Fibroblast of villous mesenchyme (primary cell): Measurements from ENCODE around the gene SCART1. TPM values are rescaled to one million over a fixed set of nuclear protein-coding genes. Genes with fewer than 3 reads are reported as not detected.
"Not testable (repeated sequence)": the region's sequence is repeated elsewhere in the genome, so short reads cannot be mapped to it uniquely, and the experiment has no call there.

Experiments
- DNase-seq: peaks from one replicate; pipeline ENCODE4 v3.0.0-alpha.2; 2010; ENCODE audit warnings: low read depth
- H3K4me3 ChIP-seq: 2 replicates; pipeline ENCODE4 v1.5.1; 2011; ENCODE audit warnings: low read depth, mild to moderate bottlenecking, low read length
- CTCF ChIP-seq: IDR thresholded peaks from 2 replicates; pipeline ENCODE4 v1.5.1; 2012; ENCODE audit warnings: low read depth, mild to moderate bottlenecking, low read length; ENCODE audit not compliant: insufficient read depth
- total RNA-seq: library from RNA; depleted of rRNA; stranded (reverse); fragments of >200 nt; gene quantifications from 2 replicates; pipeline ENCODE4 v1.2.3, GENCODE V29; 2012

SCART1 gene
- total RNA-seq, 1 donor: 2.6 TPM

GRCh38 chr10:133440633-133441285 lies 13.0 kb upstream of the SCART1 start:
- H3K4me3 ChIP-seq: no peak overlapping the region
- DNase-seq: no peak
- TF ChIP-seq CTCF: no peak

GRCh38 chr10:133441356-133441755 lies 12.4 kb upstream of the SCART1 start:
- DNase-seq, H3K4me3 ChIP-seq: not testable (repeated sequence)

DNA sequence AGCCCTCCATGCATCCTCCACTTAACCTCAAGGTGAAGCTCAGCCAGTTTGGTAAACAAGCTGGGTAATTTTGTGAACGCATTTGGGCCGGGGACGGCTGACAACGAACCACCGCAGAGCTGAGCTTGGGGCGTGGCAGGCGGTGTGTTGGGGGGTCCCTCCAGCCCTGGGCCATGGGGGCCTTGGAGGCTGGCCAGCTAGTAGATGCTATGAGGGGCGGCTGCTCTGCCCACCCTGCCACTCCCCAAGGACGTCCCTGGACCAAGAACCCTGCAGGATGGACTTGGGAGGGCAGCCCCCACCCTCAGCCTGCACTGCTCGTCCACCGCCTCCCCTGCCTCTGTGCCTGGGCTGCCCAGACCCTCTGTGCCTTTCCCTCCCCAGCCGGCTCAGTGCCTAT lies 12.0 kb upstream of the SCART1 start:
- H3K4me3 ChIP-seq: no peak overlapping the region
- DNase-seq: no peak
- TF ChIP-seq CTCF: no peak

GRCh38 chr10:133442191-133442966 lies 11.4 kb upstream of the SCART1 start:
- no peak overlapping the region for H3K4me3 ChIP-seq
- DNase-seq: no peak
- TF ChIP-seq CTCF: no peak

DNA sequence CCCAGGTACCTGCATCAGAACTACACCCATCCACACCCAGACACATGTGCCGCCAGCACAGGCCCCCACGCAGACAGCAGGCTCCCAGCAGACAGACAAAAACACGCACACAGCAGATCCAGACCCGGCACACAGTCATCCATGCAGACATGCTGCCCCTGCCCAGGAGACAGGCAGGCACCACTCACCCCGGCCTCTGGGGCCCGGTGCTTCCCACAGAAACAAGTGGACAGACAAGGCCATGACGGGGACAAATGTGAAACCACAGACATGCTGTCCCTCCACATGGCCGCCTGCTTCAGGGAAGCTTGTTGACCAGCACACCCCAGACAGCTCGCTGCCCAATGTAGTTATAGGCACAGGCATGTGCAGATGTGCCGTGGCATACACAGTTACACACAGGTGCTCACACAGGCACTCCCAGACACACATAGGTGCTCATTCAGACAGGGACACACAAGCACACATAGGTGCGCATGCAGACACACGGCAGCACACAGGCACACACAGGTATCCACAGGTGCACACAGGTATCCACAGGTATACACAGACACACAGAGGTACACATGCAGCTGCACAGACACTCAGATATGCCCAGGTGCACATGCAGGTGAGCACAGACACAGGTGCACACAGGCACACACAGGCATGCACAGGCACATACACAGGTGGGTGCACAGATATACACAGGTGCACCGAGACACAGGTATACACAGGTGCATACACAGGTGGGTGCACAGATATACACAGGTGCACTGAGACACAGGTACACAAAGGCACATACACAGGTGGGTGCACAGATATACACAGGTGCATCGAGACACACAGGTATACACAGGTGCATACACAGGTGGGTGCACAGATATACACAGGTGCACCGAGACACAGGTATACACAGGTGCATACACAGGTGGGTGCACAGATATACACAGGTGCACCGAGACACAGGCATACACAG lies 10.5 kb upstream of the SCART1 start:
- no peak overlapping the region for H3K4me3 ChIP-seq
- no peak for TF ChIP-seq CTCF
- no peak for DNase-seq

GRCh38 chr10:133444342-133445267 lies 9.1 kb upstream of the SCART1 start:
- no peak for TF ChIP-seq CTCF
- no peak overlapping the region for H3K4me3 ChIP-seq
- DNase-seq: no peak
